GM19099 (cell line): Measurements from ENCODE around the gene DNAH6.

ENCODE experiments used
- POLR2A ChIP-seq: IDR thresholded peaks from 3 replicates; pipeline ENCODE4 v1.6.1; 2011; ENCODE audit warnings: low read depth; ENCODE audit not compliant: insufficient read length; ENCODE audit errors: extremely low read depth

Gene DNAH6

GRCh38 chr2:84694088-84694622, 177.9 kb downstream of the DNAH6 start:
- no peak for TF ChIP-seq POLR2A

- TF ChIP-seq POLR2A: no peak
Observed at GRCh38 chr2:84697895-84698294, 181.6 kb downstream of the DNAH6 start.

GRCh38 chr2:84700006-84700405, 183.7 kb downstream of the DNAH6 start:
- TF ChIP-seq POLR2A: no peak

GRCh38 chr2:84701880-84702279, 185.6 kb downstream of the DNAH6 start:
- no peak for TF ChIP-seq POLR2A

- TF ChIP-seq POLR2A: no peak
Observed at GRCh38 chr2:84702941-84703340, 186.6 kb downstream of the DNAH6 start.

- no peak for TF ChIP-seq POLR2A
Observed at GRCh38 chr2:84703831-84704230, 187.5 kb downstream of the DNAH6 start.

GRCh38 chr2:84704505-84705244, 188.4 kb downstream of the DNAH6 start:
- TF ChIP-seq POLR2A: no peak

- no peak for TF ChIP-seq POLR2A
Observed at GRCh38 chr2:84705858-84706257, 189.6 kb downstream of the DNAH6 start.

- TF ChIP-seq POLR2A: no peak
Observed at GRCh38 chr2:84708442-84708841, 192.1 kb downstream of the DNAH6 start.

- TF ChIP-seq POLR2A: no peak
Observed at GRCh38 chr2:84711651-84712050, 195.4 kb downstream of the DNAH6 start.

GRCh38 chr2:84713441-84713840, 197.1 kb downstream of the DNAH6 start:
- TF ChIP-seq POLR2A: no peak

- TF ChIP-seq POLR2A: no peak
Observed at GRCh38 chr2:84716564-84716963, 200.3 kb downstream of the DNAH6 start.

GRCh38 chr2:84717302-84717701, 201.0 kb downstream of the DNAH6 start:
- TF ChIP-seq POLR2A: no peak

- TF ChIP-seq POLR2A: no peak
Observed at GRCh38 chr2:84719434-84719833, 203.1 kb downstream of the DNAH6 start.

- TF ChIP-seq POLR2A: no peak
Observed at GRCh38 chr2:84723831-84724230, 207.5 kb downstream of the DNAH6 start.

- no peak for TF ChIP-seq POLR2A
Observed at GRCh38 chr2:84725717-84726116, 209.4 kb downstream of the DNAH6 start.

GRCh38 chr2:84727315-84727714, 211.0 kb downstream of the DNAH6 start:
- no peak for TF ChIP-seq POLR2A
